CD4-positive, CD25-positive, alpha-beta regulatory T cell (primary cell): ENCODE data around the gene RERGL. TPM values are rescaled to one million over a fixed set of nuclear protein-coding genes. Genes with fewer than 3 reads are reported as not detected.

ENCODE experiments used
- polyA plus RNA-seq, 4 donors: library from polyadenylated mRNA; unstranded; fragments of 300-500 nt; fragmentation: Illumina TruSeq; gene quantifications; one replicate each; pipeline ENCODE4 v1.2.3, GENCODE V29; 2021
- total RNA-seq: library from RNA; stranded (reverse); gene quantifications from one replicate; pipeline ENCODE4 v1.2.3, GENCODE V29; 2022

Gene RERGL
- total and polyA plus RNA-seq, 5 donors from 2014 or later = not detected

Other genes starting within 250 kb of the RERGL start
- gene PIK3C2G, start 171.3 kb upstream of the RERGL start, total RNA-seq = not detected
- gene PIK3C2G, start 171.3 kb upstream of the RERGL start, polyA plus RNA-seq = not detected